Upper lobe of left lung (tissue), 4 donors: Measurements from ENCODE around the gene SLC8A3.

Experiments
- CTCF ChIP-seq, 6 experiments: fragments of 450-650 bp in 4 of 6; fragments of 200-600 bp in 2 of 6; sonication (generic) in 2 of 6; IDR thresholded peaks; one replicate each; pipeline ENCODE4 v1.5.1; 2016 to 2019; ENCODE audit warnings: antibody characterized with exemption in 6 of 6
- POLR2A ChIP-seq, 4 donors: fragments of 450-650 bp; IDR thresholded peaks; one replicate each; pipeline ENCODE4 v1.5.1; 2016 to 2017; ENCODE audit warnings: antibody characterized with exemption in 4 of 4, mild to moderate bottlenecking in 2 of 4

GRCh38 chr14:70057519-70058136 lies 131.1 kb downstream of the SLC8A3 start:
- TF ChIP-seq CTCF (IDR thresholded peaks at IDR 0.05): no peak
- no peak for TF ChIP-seq POLR2A (IDR thresholded peaks at IDR 0.05)
